Stimulated activated CD8-positive, alpha-beta memory T cell treated with anti-CD3 and anti-CD28 coated beads, Interleukin-4, amount 100 ng/mL, for 1 hour (primary cell): ENCODE results near the gene MAB21L4.
"Not testable (repeated sequence)": the region's sequence is repeated elsewhere in the genome, so short reads cannot be mapped to it uniquely, and the experiment has no call there.

Experiments
- DNase-seq, 2 donors: peaks; one replicate each; pipeline ENCODE4 v3.0.0-alpha.2; 2020; ENCODE audit warnings: low read depth in 2 of 2, low spot score in 1 of 2

Gene MAB21L4

GRCh38 chr2:240846309-240846708, 49.6 kb downstream of the MAB21L4 start:
- DNase-seq = not testable (repeated sequence)

GRCh38 chr2:240840435-240841060, 55.4 kb downstream of the MAB21L4 start:
- DNase-seq = no peak

GRCh38 chr2:240839152-240840143, 56.5 kb downstream of the MAB21L4 start:
- DNase-seq = no peak

GRCh38 chr2:240837621-240838020, 58.3 kb downstream of the MAB21L4 start:
- no peak for DNase-seq

- DNase-seq = no peak
These were observed 59.0 kb downstream of the MAB21L4 start for GRCh38 chr2:240836781-240837467.
